Activated CD8-positive, alpha-beta memory T cell treated with anti-CD3 and anti-CD28 coated beads for 36 hours (primary cell): Measurements from ENCODE around the gene CCDC9B. TPM values are rescaled to one million over a fixed set of nuclear protein-coding genes. Genes with fewer than 3 reads are reported as not detected.

Source experiments
- CTCF ChIA-PET: fragments of 350-600 bp; sonication (Branson Sonifier 250); formaldehyde crosslinking; loops from one replicate; lab custom pipeline; 2021; ENCODE audit warnings: antibody characterized with exemption; lab: Charles Lee
- POLR2A ChIA-PET: fragments of 350-600 bp; sonication (Branson Sonifier 250); formaldehyde crosslinking; loops from one replicate; lab custom pipeline; 2021; ENCODE audit warnings: antibody characterized with exemption; lab: Charles Lee
- total RNA-seq, 2 experiments: library from RNA; stranded (reverse); gene quantifications; one replicate each; pipeline ENCODE4 v1.2.3, GENCODE V29; 2021

Gene CCDC9B
- total RNA-seq, 2 experiments from 2014 or later = 0.17 to 0.34 TPM

DNA sequence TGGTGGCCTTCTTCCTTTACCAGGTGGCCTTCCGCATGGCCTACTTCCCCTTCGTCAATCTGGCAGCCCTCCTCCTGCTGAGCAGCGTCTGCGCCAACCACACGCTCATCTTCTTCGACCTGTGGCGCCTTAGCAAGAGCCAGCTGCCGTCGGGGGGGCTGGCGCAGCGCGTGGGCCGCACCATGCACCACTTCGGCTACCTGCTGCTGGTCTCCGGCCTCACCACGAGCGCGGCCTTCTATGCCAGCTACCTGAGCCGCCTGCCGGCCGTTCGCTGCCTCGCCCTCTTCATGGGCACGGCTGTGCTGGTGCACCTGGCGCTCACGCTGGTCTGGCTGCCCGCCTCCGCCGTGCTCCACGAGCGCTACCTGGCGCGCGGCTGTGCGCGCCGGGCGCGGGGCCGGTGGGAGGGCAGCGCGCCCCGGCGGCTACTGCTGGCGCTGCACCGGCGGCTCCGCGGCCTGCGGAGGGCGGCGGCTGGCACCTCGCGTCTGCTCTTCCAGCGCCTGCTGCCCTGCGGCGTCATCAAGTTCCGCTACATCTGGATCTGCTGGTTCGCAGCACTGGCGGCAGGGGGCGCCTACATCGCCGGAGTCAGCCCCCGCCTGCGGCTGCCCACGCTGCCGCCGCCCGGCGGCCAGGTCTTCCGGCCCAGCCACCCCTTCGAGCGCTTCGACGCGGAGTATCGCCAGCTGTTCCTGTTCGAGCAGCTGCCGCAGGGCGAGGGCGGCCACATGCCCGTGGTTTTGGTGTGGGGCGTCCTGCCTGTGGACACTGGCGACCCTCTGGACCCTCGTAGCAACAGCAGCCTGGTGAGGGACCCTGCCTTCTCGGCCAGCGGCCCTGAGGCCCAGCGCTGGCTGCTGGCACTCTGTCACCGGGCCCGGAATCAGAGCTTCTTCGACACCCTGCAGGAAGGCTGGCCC is 27.2 kb upstream of the CCDC9B start:
- CTCF ChIA-PET = interaction anchor here (0.6 to 3.5 kb wide), 18 partner anchors 11 to 328 kb away, joined by 3 to 31 read pairs (median 4); partner anchors contain the start of genes DISP2, IVD, KNSTRN and PHGR1
- POLR2A ChIA-PET = interaction anchor here (0.5 to 1.8 kb wide), 4 partner anchors 30 to 163 kb away, joined by 3 to 7 read pairs (median 4); partner anchors contain the start of gene IVD

DNA sequence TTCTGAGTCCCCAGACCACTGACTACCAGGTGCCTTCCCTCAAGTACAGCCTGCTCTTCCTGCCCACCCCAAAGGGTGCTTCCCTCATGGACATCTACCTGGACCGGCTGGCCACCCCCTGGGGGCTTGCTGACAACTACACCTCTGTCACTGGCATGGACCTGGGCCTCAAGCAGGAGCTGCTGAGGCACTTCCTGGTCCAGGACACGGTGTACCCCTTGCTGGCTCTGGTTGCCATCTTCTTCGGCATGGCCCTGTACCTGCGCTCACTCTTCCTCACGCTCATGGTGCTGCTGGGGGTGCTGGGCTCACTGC is 26.6 kb upstream of the CCDC9B start:
- ChIA-PET POLR2A (interaction anchor here (0.5 to 1.3 kb wide), 3 partner anchors 30 to 163 kb away, joined by 3 to 9 read pairs (median 4); no protein-coding TSS in a partner anchor), CTCF (interaction anchor here (0.6 to 3.5 kb wide), 14 partner anchors 11 to 264 kb away, joined by 3 to 31 read pairs (median 4); partner anchors contain the start of genes DISP2, KNSTRN and PHGR1)

GRCh38 chr15:40366457-40367370 is 26.0 kb upstream of the CCDC9B start:
- ChIA-PET CTCF (interaction anchor here (0.5 to 3.5 kb wide), 11 partner anchors 10 to 125 kb away, joined by 3 to 31 read pairs (median 4); partner anchors contain the start of genes DISP2 and PHGR1), POLR2A (interaction anchor here (0.5 to 1.3 kb wide), 2 partner anchors 29 to 51 kb away, joined by 3 to 9 read pairs; no protein-coding TSS in a partner anchor)

DNA sequence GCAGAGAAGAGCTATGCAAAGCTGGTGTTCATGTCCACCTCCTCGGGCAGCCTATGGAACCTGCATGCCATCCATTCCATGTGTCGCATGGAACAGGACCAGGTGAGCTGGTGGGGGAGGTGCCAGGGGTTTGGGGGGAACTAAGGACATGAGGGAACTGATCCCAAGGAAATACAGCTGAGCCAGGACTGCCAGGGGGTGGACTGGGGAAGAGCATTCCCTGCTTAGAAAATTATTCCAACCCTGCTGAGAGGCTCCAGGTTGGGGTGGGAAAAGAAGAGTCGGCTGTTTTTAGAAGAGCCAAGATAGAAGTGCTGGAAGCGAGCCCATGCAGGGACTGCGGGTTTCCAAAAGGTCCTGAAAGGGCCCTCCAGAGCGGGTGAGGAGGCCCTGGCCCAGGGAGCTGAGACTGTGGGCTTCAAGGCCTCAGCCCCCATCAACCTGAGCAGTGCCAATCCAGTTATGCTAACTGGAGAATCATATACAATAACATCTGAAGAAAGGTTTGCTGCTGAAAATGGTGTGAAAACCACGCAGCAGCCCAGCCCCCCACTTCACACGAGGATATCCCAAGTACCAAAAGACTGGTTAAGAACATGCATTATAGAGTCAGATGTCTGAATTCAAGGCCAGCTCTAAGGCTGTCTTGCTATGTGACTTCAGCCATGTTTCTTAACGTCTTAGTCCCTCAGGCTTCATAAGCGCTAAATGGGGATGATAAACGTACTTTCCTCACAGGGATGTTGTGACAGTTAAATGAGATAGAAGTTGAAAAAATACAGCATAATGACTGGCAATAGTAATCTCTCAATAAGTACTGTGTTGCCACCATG is 25.1 kb upstream of the CCDC9B start:
- ChIA-PET CTCF (interaction anchor here (0.7 to 3.5 kb wide), 6 partner anchors 9 to 57 kb away, joined by 3 to 21 read pairs (median 5); partner anchors contain the start of gene DISP2), POLR2A (no interaction called here)

DNA sequence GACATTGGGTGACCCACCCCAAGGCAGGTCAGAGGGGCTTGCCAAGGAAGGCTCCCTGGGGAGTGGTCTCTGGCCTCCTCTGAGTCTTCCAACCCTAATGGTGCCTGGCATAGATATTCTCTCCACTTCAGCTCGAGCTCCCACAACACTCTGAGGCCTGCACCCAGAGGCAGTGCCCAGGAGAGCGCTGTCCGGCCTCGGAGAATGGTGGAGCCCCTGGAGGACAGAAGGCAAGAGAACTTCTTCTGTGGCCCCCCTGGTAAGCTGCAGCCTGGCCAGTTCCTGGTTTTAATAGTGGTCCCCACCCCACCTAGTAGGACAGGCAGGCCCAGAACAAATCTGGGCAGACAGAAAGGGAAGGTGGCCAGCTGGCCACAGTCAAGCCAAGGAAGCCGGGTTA is 24.3 kb upstream of the CCDC9B start:
- POLR2A ChIA-PET = no interaction called here
- CTCF ChIA-PET = interaction anchor here (1.0 kb wide), 2 partner anchors 15 to 57 kb away, joined by 3 to 6 read pairs; no protein-coding TSS in a partner anchor

DNA sequence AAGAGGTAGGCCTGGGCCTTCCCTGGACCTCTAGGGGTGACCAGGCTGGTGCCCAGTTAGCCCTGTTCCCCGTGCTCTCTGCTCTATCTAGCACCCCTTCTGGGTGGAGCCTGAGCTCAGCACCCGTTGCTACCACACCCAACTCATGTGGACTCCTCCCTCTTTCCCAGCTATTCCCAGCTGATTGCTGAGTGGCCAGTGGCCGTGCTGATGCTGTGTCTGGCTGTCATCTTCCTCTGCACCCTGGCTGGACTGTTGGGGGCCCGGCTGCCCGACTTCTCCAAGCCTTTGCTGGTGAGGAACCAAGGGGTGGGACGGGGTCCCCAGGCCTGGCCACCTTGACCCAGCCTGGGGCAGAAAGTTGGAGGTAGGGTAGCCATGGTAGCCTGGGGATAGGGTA is 23.5 kb upstream of the CCDC9B start:
- POLR2A ChIA-PET = no interaction called here
- CTCF ChIA-PET = interaction anchor here (0.7 to 1.4 kb wide), 2 partner anchors 14 to 26 kb away, joined by 3 read pairs; no protein-coding TSS in a partner anchor

GRCh38 chr15:40363611-40364010 is 22.9 kb upstream of the CCDC9B start:
- CTCF ChIA-PET = interaction anchor here (1.4 to 1.5 kb wide), 2 partner anchors 26 to 58 kb away, joined by 3 to 5 read pairs; no protein-coding TSS in a partner anchor
- POLR2A ChIA-PET = no interaction called here

DNA sequence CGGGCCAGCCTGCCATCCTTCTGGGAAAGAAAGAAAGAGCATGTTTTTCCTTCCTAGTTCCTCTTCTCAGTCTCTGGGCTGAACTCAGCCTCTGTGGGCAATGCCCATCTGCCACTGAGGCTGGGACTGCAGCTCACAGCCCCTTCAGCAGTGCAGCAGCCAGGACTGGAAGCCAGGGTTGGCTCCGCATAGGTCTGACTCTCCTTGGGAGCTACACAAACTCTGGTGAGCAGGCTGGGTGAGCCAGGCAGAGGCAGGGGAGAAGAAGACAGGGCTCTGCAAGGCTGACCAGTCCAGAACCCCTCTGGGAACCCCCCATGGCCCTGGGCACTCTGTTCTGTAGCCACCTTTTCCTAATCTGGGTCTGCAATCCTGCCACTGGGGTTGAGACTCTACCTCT is 20.9 kb upstream of the CCDC9B start:
- ChIA-PET CTCF (no interaction called here), POLR2A (no interaction called here)

GRCh38 chr15:40360015-40360414 is 19.3 kb upstream of the CCDC9B start:
- ChIA-PET CTCF (interaction anchor here (1.2 kb wide), 1 partner anchor 16 kb away, joined by 3 read pairs; no protein-coding TSS in a partner anchor), POLR2A (no interaction called here)

GRCh38 chr15:40358471-40359353 is 18.0 kb upstream of the CCDC9B start:
- POLR2A ChIA-PET = interaction anchor here (0.5 to 0.6 kb wide), 2 partner anchors 22 to 47 kb away, joined by 3 to 4 read pairs; no protein-coding TSS in a partner anchor
- CTCF ChIA-PET = interaction anchor here (0.6 to 4.2 kb wide), 2 partner anchors 9 to 75 kb away, joined by 4 to 21 read pairs; no protein-coding TSS in a partner anchor

- ChIA-PET CTCF (interaction anchor here (0.6 to 4.2 kb wide), 5 partner anchors 10 to 75 kb away, joined by 3 to 21 read pairs (median 4); no protein-coding TSS in a partner anchor), POLR2A (interaction anchor here (0.5 to 0.6 kb wide), 2 partner anchors 23 to 46 kb away, joined by 3 to 4 read pairs; no protein-coding TSS in a partner anchor)
Measured at GRCh38 chr15:40357723-40358470, 17.2 kb upstream of the CCDC9B start, which contains the start of gene DISP2. DISP2 (plus strand) TSS chr15:40358219; CDS start chr15:40358322, 103 bp downstream.

- ChIA-PET CTCF (interaction anchor here (1.0 to 4.2 kb wide), 5 partner anchors 10 to 65 kb away, joined by 3 to 21 read pairs (median 4); no protein-coding TSS in a partner anchor), POLR2A (no interaction called here)
Measured at GRCh38 chr15:40357246-40357645, 16.5 kb upstream of the CCDC9B start.

DNA sequence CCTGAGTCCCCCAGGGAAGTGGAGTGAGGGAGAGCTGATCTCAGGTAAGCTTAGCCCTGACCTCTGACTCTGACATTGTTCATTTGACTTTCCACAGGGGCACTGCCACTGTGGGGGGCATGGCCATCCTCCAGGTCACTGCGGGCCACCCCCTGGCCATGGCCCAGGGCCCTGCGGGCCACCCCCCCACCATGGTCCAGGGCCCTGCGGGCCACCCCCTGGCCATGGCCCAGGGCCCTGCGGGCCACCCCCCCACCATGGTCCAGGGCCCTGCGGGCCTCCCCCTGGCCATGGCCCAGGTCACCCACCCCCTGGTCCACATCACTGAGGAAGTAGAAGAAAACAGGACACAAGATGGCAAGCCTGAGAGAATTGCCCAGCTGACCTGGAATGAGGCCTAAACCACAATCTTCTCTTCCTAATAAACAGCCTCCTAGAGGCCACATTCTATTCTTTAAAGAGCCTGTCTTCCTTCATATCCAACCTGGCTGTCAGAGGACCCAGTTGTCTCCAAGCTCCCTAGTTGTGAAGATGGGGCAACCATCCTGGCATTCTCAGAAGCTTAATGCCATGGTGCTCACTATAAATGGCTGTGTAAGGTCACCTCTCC is 15.3 kb upstream of the CCDC9B start:
- ChIA-PET CTCF (interaction anchor here (1.0 to 4.2 kb wide), 5 partner anchors 11 to 19 kb away, joined by 4 to 21 read pairs (median 11); partner anchors contain the start of gene CCDC9B), POLR2A (no interaction called here)

DNA sequence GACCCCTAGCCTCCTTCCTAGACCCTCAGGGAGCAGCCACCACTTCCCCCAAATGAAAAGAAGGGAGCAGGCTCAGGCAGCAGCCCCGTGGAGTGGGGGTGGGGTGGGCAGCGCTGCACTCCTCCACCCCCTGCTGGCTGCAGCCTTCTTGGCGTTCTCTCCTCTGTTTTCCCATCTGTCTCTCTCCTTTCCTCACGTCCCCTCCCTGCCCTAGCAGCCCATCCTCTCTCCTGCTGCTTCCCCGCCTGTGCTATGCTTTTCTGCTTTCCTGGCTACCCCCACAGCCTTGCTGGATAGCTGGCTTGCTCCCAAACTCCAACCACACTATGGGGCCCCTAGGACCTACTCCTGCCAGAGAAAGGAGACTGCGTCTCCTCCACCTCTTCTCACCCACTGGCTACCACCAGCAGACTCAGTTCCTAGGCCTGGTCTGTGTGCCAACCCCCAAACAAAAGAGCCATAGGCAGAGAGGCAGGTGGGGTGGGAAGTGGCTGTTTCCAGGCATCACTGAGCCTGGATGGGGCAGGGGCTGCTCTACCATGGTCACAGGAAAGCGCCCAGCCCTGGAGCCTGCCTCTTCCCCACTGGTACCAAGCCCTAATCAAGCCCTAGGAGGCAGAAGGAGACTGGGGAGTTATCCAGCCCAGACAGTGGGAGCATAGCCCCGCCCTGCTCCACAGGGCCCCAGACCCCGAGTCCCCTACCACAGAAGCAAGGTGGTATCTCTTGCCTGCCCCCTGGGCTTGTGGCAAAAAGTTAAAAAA is 13.9 kb upstream of the CCDC9B start:
- CTCF ChIA-PET = interaction anchor here (0.7 to 4.2 kb wide), 6 partner anchors 10 to 80 kb away, joined by 3 to 21 read pairs (median 7); no protein-coding TSS in a partner anchor
- POLR2A ChIA-PET = no interaction called here
